ENCODE data around the gene CRYGA.

Gene CRYGA

GRCh38 chr2:208182835-208183234 lies 19.4 kb upstream of the CRYGA start:
- Mint-ChIP-seq H3K27me3 (peaks cover 3% of the 10 kb centered on the region), H3K36me3 (ENCODE audit: low read depth) (no peaks in the 10 kb centered on the region), H3K27ac (no peak overlapping the region), H3K9me3 (no peaks in the 10 kb centered on the region), H3K4me1 (no peaks in the 10 kb centered on the region), H3K4me3 (no peak overlapping the region)
- DNase-seq = no peak
- ATAC-seq = no peak

- no peaks in the 10 kb centered on the region for H3K36me3 Mint-ChIP-seq (ENCODE audit: low read depth)
- no peak overlapping the region for H3K4me3 Mint-ChIP-seq
- peaks cover 1% of the 10 kb centered on the region for H3K4me1 Mint-ChIP-seq
- peaks cover 7% of the 10 kb centered on the region for H3K27me3 Mint-ChIP-seq
- H3K27ac Mint-ChIP-seq = no peak overlapping the region
- ATAC-seq (no peak), DNase-seq (no peak)
- no peaks in the 10 kb centered on the region for H3K9me3 Mint-ChIP-seq
These were observed 15.7 kb upstream of the CRYGA start for GRCh38 chr2:208179028-208179609.

DNA sequence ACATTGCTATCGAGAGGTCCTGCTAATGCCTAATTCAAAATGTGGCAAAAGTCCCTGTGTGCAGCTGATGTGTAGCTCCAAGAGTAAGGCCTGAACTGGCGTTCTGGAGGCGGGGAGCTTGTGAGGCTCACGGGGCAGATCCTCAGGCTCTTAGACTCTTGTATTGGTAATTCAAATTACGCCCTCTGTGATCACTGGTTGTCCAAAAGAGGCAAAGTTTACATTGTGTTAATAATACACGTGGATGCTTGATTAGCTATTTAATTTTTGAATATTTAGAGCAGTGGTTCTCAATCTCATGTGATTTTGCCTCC lies 12.4 kb upstream of the CRYGA start:
- ATAC-seq = no peak
- Mint-ChIP-seq H3K9me3 (no peaks in the 10 kb centered on the region), H3K36me3 (ENCODE audit: low read depth) (no peaks in the 10 kb centered on the region), H3K4me3 (no peak overlapping the region), H3K27ac (no peak overlapping the region), H3K27me3 (peaks cover 7% of the 10 kb centered on the region), H3K4me1 (peaks cover 1% of the 10 kb centered on the region)
- no peak for DNase-seq

DNA sequence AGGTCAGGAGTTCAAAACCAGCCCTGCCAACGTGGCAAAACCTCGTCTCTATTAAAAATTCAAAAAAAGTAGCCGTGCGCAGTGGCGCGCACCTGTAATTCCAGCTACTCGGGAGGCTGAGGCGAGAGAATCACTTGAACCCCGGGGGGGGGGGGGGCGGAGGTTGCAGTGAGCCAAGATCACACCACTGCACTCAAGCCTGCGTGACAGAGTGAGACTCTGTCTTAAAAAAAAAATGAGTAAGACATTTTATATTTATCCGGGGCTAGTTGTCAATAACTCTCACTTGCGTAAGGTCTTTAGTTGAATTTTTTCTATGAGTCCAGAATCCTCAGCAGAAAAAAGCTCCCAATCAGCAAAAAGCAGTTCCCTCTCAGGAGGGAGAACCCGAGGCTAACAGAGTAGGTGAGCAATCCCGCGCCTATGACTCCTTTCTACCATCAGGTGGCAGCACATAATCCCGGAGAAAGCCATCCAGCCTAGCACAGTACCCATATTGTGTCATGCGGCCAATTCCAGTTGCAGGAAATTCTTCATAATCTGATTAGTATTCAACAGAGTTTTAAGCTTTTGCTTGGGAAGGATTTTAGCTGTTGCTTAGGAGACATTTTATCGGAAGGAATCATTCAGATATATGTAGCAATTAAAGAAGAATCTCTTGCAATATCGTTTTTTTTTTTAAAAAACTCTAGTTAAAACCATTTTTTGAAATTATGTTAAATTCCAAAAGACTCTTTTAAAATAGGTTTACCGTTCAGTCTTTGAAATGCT lies 11.9 kb upstream of the CRYGA start:
- DNase-seq (peak; percentile 63), ATAC-seq (peak; percentile 96)
- H3K9me3 Mint-ChIP-seq = no peaks in the 10 kb centered on the region
- H3K4me3 Mint-ChIP-seq = no peak overlapping the region
- H3K27ac Mint-ChIP-seq = no peak overlapping the region
- H3K27me3 Mint-ChIP-seq = peaks cover 10% of the 10 kb centered on the region
- no peaks in the 10 kb centered on the region for H3K36me3 Mint-ChIP-seq (ENCODE audit: low read depth)
- H3K4me1 Mint-ChIP-seq = peaks cover 1% of the 10 kb centered on the region

GRCh38 chr2:208174144-208174543 lies 10.8 kb upstream of the CRYGA start:
- H3K27me3 Mint-ChIP-seq = peaks cover 10% of the 10 kb centered on the region
- DNase-seq (no peak), ATAC-seq (no peak)
- H3K4me1 Mint-ChIP-seq = peaks cover 1% of the 10 kb centered on the region
- H3K27ac Mint-ChIP-seq = no peak overlapping the region
- H3K36me3 Mint-ChIP-seq (ENCODE audit: low read depth) = no peaks in the 10 kb centered on the region
- H3K9me3 Mint-ChIP-seq = no peaks in the 10 kb centered on the region
- no peak overlapping the region for H3K4me3 Mint-ChIP-seq

- ATAC-seq (no peak), DNase-seq (no peak)
- H3K4me3 Mint-ChIP-seq = no peak overlapping the region
- H3K27me3 Mint-ChIP-seq = peaks cover 10% of the 10 kb centered on the region
- no peaks in the 10 kb centered on the region for H3K36me3 Mint-ChIP-seq (ENCODE audit: low read depth)
- H3K27ac Mint-ChIP-seq = no peak overlapping the region
- peaks cover 1% of the 10 kb centered on the region for H3K4me1 Mint-ChIP-seq
- H3K9me3 Mint-ChIP-seq = no peaks in the 10 kb centered on the region
These were observed 8.7 kb upstream of the CRYGA start for GRCh38 chr2:208172125-208172524.

DNA sequence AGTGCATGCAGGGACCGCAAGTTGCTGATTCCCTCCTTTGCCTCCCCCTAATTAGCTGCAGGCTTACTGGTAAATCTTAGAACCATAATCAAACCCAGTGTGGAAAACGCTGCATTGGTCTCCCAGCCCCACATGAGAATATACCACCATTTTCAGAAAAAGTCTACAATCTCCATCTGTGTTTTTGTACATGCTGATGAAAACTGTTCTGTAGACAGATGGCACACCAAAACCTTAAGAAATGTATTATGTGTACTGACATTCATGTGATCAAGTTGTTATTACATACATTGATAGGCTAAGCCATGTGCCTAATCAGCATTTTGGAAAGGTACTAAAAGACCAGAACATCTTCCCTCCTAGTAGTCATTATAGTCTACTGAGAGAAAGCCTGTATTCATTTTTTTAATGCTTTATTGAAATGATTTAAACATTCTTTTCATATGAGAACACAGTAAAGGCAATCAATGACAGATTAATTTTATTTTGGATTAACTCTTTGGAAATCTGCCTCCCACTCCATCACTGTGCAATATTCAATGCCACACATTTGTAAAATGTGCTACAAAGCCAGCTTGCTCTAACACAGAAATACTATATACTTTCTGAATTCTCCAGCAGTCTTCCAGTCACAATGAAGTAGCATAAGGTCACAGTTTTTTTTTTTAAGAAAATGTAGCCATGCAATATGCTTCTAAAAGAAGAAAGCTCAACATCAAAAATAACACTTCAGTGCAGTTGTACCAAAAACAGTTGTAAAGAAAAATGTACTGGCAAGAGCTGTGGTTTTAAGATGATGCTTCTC lies 1.8 kb upstream of the CRYGA start:
- H3K36me3 Mint-ChIP-seq (ENCODE audit: low read depth) = no peaks in the 10 kb centered on the region
- no peak overlapping the region for H3K27ac Mint-ChIP-seq
- no peaks in the 10 kb centered on the region for H3K4me1 Mint-ChIP-seq
- H3K27me3 Mint-ChIP-seq = peaks cover 3% of the 10 kb centered on the region
- H3K4me3 Mint-ChIP-seq = no peak overlapping the region
- no peaks in the 10 kb centered on the region for H3K9me3 Mint-ChIP-seq
- ATAC-seq = no peak
- no peak for DNase-seq

DNA sequence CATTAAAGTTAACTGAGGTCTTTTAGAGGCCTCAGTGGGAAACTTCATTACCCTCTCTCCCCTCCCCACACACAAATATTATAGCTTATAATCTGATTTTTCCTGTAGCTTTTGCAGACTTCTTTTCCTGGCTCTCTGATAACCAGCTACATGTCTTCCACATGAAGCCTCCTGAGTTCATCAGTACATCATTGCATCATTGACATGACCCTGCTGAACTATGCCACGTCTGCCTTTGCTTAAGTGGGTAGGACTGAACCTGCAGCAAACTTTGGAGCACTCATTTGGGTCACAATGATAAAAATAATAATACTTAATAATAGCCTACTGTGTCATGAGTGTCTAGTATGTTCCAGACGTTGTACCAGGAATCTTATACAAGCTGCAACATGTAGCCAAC lies 7.0 kb downstream of the CRYGA start:
- Mint-ChIP-seq H3K36me3 (ENCODE audit: low read depth) (no peaks in the 10 kb centered on the region), H3K4me1 (no peaks in the 10 kb centered on the region), H3K27ac (no peak overlapping the region), H3K9me3 (no peaks in the 10 kb centered on the region), H3K27me3 (no peaks in the 10 kb centered on the region), H3K4me3 (no peak overlapping the region)
- DNase-seq = no peak
- ATAC-seq = no peak

DNA sequence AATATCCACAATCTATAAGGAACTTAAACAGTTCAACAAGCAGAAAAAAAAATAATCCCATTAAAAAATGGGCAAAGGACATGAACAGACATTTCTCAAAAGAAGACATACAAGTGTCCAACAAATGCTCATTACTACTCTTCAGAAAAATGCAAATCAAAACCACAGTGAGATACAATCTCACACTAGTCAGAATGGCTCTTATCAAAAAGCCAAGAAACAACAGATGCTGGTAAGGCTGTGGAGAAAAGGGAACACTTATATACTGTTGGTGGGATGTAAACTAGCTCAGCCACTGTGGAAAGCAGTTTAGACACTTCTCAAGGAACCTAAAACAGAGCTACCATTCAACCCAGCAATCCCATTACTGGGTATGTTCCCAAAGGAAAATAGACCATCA lies 10.2 kb downstream of the CRYGA start:
- Mint-ChIP-seq H3K27me3 (no peaks in the 10 kb centered on the region), H3K36me3 (ENCODE audit: low read depth) (no peaks in the 10 kb centered on the region), H3K9me3 (peaks cover 5% of the 10 kb centered on the region), H3K4me3 (no peak overlapping the region), H3K4me1 (no peaks in the 10 kb centered on the region), H3K27ac (no peak overlapping the region)
- DNase-seq (no peak), ATAC-seq (no peak)

- ATAC-seq = no peak
- no peak overlapping the region for H3K27ac Mint-ChIP-seq
These were observed 12.4 kb downstream of the CRYGA start for GRCh38 chr2:208150956-208151355.

GRCh38 chr2:208150094-208150493 lies 13.3 kb downstream of the CRYGA start:
- Mint-ChIP-seq H3K36me3 (ENCODE audit: low read depth) (no peaks in the 10 kb centered on the region), H3K4me3 (no peak overlapping the region), H3K9me3 (peaks cover 5% of the 10 kb centered on the region), H3K27me3 (no peaks in the 10 kb centered on the region), H3K27ac (no peak overlapping the region), H3K4me1 (no peaks in the 10 kb centered on the region)
- ATAC-seq (no peak), DNase-seq (no peak)

More at GRCh38 chr2:208150956-208151355, 12.4 kb downstream of the CRYGA start:
- Mint-ChIP-seq H3K4me3 (no peak overlapping the region), H3K9me3 (peaks cover 5% of the 10 kb centered on the region), H3K27me3 (no peaks in the 10 kb centered on the region), H3K4me1 (no peaks in the 10 kb centered on the region), H3K36me3 (ENCODE audit: low read depth) (no peaks in the 10 kb centered on the region)
- no peak for DNase-seq

DNA sequence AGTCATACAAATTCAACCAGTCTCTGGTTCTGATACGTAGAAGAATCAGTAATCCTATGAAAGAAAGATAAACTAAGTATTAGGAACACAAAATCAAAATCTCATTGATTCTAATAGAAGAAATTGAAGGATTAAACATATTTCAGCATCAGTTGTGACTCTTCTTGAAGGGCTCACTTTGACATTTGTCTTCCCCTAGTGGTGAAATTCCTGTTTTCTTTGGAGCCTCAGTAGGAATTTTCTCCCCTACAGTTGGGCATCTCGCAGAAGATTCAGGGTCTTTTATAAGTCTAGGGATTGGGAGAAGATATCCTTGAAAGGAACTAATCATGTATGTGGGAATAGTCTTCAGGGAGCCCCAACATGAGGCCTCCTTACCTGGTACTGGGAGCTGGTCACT lies 14.6 kb downstream of the CRYGA start:
- H3K4me1 Mint-ChIP-seq = no peaks in the 10 kb centered on the region
- no peaks in the 10 kb centered on the region for H3K36me3 Mint-ChIP-seq (ENCODE audit: low read depth)
- no peaks in the 10 kb centered on the region for H3K27me3 Mint-ChIP-seq
- H3K9me3 Mint-ChIP-seq = peaks cover 5% of the 10 kb centered on the region
- DNase-seq (no peak), ATAC-seq (no peak)
- no peak overlapping the region for H3K27ac Mint-ChIP-seq
- no peak overlapping the region for H3K4me3 Mint-ChIP-seq

- no peaks in the 10 kb centered on the region for H3K4me1 Mint-ChIP-seq
- no peaks in the 10 kb centered on the region for H3K27me3 Mint-ChIP-seq
- H3K36me3 Mint-ChIP-seq (ENCODE audit: low read depth) = no peaks in the 10 kb centered on the region
- ATAC-seq (no peak), DNase-seq (no peak)
- H3K4me3 Mint-ChIP-seq = no peak overlapping the region
- peaks cover 5% of the 10 kb centered on the region for H3K9me3 Mint-ChIP-seq
- H3K27ac Mint-ChIP-seq = no peak overlapping the region
These were observed 15.6 kb downstream of the CRYGA start for GRCh38 chr2:208147759-208148158.

- no peak for ATAC-seq
- no peak for DNase-seq
- Mint-ChIP-seq H3K9me3 (peaks cover 5% of the 10 kb centered on the region), H3K27me3 (no peaks in the 10 kb centered on the region), H3K4me1 (no peaks in the 10 kb centered on the region), H3K27ac (no peak overlapping the region), H3K4me3 (no peak overlapping the region), H3K36me3 (ENCODE audit: low read depth) (no peaks in the 10 kb centered on the region)
These were observed 16.4 kb downstream of the CRYGA start for GRCh38 chr2:208147008-208147407.

- H3K9me3 Mint-ChIP-seq = peaks cover 5% of the 10 kb centered on the region
- ATAC-seq (no peak), DNase-seq (no peak)
- H3K4me1 Mint-ChIP-seq = no peaks in the 10 kb centered on the region
- no peaks in the 10 kb centered on the region for H3K27me3 Mint-ChIP-seq
- H3K27ac Mint-ChIP-seq = no peak within 1 kb of the TSS
- no peaks in the 10 kb centered on the region for H3K36me3 Mint-ChIP-seq (ENCODE audit: low read depth)
- H3K4me3 Mint-ChIP-seq = no peak within 1 kb of the TSS
These were observed 17.4 kb downstream of the CRYGA start, which contains the start of gene CRYGB for GRCh38 chr2:208146006-208146405. Gene CRYGB (minus strand): TSS chr2:208146158. CDS start chr2:208146120, 38 bp downstream.
